ENCODE results near the gene NAV1.

The NAV1 gene

DNA sequence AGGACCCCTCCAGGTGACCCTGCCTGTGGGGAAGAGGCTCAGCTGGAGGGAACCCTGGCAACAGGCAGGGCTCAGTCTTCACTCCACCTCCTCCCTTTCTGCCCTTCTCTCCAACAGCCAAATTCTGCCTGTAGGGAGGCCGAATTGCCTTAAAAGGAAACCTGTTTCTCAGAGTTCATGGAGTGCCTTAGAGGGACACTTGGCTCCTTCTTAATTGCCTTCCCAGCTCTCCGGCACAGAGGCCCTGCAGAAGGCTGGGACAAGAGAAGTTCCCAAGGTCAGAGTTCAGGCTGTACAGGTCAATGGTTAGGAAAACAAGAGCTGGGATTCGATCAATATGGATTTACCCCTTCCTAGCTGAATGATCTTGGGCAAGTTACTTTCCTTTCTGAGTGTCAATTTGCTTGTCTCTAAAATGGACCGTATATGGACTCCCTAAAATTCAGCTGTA, 38.2 kb upstream of the NAV1 start:
- Histone ChIP-seq H3K9ac (no peak overlapping the region), H3K4me2 (no peak overlapping the region), H3K4me3 (no peak overlapping the region), H3K27ac (no peak overlapping the region), H3K27me3 (no peaks in the 10 kb centered on the region), H3K4me1 (peaks cover 13 to 41% (median 29%) of the 10 kb centered on the region in 10 experiments), H3K36me3 (peaks cover 2 to 35% (median 10%) of the 10 kb centered on the region in 11 experiments; a peak in 20 of 22 replicates), H3K9me3 (replicated peaks in 1 of 11) (no peaks in the 10 kb centered on the region), H4K20me1 (peaks cover 4 to 84% (median 26%) of the 10 kb centered on the region in 11 experiments; a peak in 17 of 22 replicates)
- TF ChIP-seq Cebpa-rat (IDR thresholded peaks at IDR 0.05), result no peak

DNA sequence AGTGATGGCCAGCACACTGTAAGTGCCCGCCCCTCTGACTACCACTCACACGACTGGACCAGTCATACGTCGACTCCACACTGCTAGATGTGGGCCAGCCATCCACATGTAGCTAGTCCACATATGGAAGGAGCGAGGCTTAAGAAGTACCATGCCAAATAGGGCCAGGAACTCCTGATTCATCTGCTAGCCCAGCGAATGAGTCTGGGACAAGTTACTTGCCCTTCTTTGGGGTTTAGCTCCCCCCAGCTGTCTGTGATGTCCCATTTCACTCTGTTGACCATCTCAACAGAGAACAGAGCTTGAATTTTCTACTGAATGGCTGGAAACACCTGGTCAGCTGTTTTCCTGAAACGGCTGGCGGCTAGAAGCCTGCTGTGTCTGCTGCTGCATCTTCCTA, 37.8 kb upstream of the NAV1 start:
- Histone ChIP-seq H3K36me3 (peaks cover 0 to 30% (median 5%) of the 10 kb centered on the region in 11 experiments; a peak in 9 of 22 replicates), H4K20me1 (peaks cover 4 to 81% (median 26%) of the 10 kb centered on the region in 11 experiments; a peak in 17 of 22 replicates), H3K27me3 (no peaks in the 10 kb centered on the region), H3K4me2 (no peak overlapping the region), H3K4me1 (peaks cover 18 to 41% (median 31%) of the 10 kb centered on the region in 10 experiments), H3K9me3 (replicated peaks in 1 of 11) (no peaks in the 10 kb centered on the region), H3K4me3 (no peak overlapping the region), H3K9ac (no peak overlapping the region), H3K27ac (no peak overlapping the region)
- TF ChIP-seq Cebpa-rat (IDR thresholded peaks at IDR 0.05), result no peak

DNA sequence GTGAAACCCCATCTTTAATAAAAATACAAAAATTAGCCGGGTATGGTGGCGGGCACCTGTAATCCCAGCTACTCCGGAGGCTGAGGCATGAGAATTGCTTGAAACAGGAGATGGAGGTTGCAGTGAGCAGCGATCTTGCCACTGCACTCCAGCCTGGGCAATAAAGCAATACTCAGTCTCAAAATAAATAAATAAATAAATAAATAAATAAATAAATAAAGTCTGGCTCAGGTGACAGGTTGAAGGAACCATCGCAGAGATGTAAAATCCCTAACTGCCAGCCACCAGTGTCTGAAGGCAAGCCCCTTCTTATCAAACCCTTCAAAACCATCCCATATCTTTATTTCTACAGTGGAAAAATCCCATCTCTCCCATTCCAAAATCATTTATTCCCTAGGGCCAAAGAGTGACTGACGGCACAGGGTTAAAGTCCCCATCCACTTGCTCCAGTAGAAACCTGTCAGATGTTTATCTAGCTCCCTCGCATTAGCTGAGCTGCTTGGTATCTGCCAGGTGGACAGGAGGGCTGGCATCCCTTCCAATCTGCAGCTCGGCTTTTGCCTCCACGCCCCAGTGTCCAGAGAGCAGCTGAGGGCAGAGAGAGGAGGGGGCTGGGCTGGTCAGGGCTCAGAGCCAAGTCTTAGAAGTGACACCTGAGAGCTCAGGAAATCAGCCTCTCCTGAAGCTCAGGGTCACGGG, 37.0 kb upstream of the NAV1 start:
- Histone ChIP-seq H3K27me3 (no peaks in the 10 kb centered on the region), H4K20me1 (peaks cover 4 to 73% (median 24%) of the 10 kb centered on the region in 11 experiments; a peak in 17 of 22 replicates), H3K4me3 (no peak overlapping the region), H3K4me2 (no peak overlapping the region), H3K36me3 (peaks cover 0 to 24% (median 5%) of the 10 kb centered on the region in 11 experiments; a peak in 6 of 22 replicates), H3K27ac (no peak overlapping the region), H3K4me1 (peaks cover 20 to 44% (median 32%) of the 10 kb centered on the region in 10 experiments), H3K9me3 (replicated peaks in 1 of 11) (no peaks in the 10 kb centered on the region), H3K9ac (no peak overlapping the region)
- no peak for TF ChIP-seq Cebpa-rat (IDR thresholded peaks at IDR 0.05)

DNA sequence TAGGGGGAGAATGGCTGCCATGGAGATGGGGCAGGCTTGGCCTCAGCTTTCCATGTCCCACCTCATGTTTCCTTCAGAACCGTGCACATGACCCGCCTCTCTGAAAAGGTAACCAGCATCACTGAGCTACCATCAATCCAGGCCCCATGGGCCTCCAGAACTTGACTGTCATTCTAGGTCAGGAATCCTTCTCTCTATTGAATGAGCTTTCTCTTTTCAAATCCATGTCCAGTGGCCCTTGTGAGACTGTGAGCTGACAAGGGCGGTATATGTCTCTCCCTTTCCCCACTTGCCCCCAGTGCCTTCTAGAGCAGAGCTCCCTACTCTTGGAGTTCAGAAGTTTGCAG, 36.4 kb upstream of the NAV1 start:
- Histone ChIP-seq H3K36me3 (peaks cover 0 to 22% (median 5%) of the 10 kb centered on the region in 11 experiments; a peak in 6 of 22 replicates), H3K27ac (no peak overlapping the region), H3K27me3 (no peaks in the 10 kb centered on the region), H3K9ac (no peak overlapping the region), H3K4me2 (no peak overlapping the region), H3K9me3 (replicated peaks in 1 of 11) (no peaks in the 10 kb centered on the region), H3K4me1 (peaks cover 25 to 49% (median 37%) of the 10 kb centered on the region in 10 experiments), H4K20me1 (peaks cover 4 to 73% (median 24%) of the 10 kb centered on the region in 11 experiments; a peak in 17 of 22 replicates), H3K4me3 (no peak overlapping the region)
- TF ChIP-seq Cebpa-rat (IDR thresholded peaks at IDR 0.05), result no peak

DNA sequence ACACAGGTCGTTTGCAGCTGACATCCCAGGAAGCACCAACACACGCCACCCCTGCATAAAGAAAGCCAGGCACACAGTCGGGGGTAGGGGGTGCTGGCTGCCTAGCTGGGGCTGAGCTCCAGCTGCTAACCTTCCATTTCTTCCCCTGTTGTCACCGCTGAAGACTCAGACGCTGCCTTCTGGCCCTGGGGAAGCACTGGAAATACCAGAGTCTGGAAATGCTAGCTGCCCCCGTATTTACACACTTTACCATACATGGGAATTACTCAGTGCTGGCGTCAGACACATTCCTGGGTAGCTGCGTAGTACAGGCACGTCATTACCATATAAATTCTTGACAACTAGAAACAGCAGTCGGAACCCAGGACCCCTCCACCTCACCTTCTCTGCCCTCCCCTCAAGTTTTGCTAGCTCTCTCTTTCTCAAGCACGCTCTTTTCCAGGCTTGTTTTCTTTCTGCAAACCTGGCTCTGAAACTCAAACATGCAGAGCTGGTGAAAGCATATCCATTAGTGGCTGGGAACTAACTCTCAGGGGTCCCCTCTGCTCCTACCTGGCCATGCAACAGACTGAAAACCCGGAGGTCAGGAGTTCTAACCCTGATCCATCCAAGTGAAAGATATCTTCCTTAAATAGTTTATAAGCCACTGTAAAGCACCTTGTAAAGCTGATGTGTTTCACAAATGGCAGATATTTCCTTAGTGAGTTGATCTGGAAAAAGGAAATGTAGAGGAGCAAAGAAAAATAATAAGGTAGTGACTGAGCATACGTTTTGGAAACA, 35.3 kb upstream of the NAV1 start:
- Histone ChIP-seq H3K4me2 (peak overlapping the region in 3 of 11 experiments; percentile 3 to 44 (median 12); a peak in 4 of 22 replicates), H3K4me1 (peaks cover 29 to 54% (median 42%) of the 10 kb centered on the region in 10 experiments), H3K9ac (peak overlapping the region in 1 of 11 experiments; percentile 21; a peak in 1 of 22 replicates), H3K36me3 (peaks cover 0 to 16% (median 0%) of the 10 kb centered on the region in 11 experiments; a peak in 6 of 22 replicates), H3K4me3 (no peak overlapping the region), H3K27ac (no peak overlapping the region), H4K20me1 (peaks cover 4 to 66% (median 23%) of the 10 kb centered on the region in 11 experiments; a peak in 17 of 22 replicates), H3K27me3 (no peaks in the 10 kb centered on the region), H3K9me3 (replicated peaks in 1 of 11) (no peaks in the 10 kb centered on the region)
- TF ChIP-seq Cebpa-rat (IDR thresholded peaks at IDR 0.05), result no peak

DNA sequence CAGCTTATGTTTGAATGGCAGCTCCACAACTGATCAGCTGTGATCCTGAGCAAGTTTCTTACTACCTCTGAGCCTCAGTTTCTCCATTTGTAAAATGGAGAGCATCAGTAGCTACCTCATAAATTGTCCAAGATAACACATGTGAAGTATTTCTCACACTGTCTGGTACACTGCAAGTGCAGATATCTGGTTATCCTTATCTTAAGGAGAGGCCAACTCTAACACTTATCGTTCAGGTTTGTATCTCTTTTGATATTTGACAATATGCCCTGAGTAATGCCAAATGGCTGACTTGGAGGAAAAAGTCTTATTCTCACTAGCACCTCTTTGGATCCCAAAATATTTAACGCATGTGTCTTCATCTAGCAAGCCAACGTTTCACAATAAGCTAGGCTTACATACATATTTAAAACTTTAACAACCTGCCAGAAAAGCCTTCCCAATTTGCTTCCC, 34.7 kb upstream of the NAV1 start:
- Histone ChIP-seq H3K4me1 (peaks cover 29 to 57% (median 44%) of the 10 kb centered on the region in 10 experiments), H3K4me3 (no peak overlapping the region)
- no peak for TF ChIP-seq Cebpa-rat (IDR thresholded peaks at IDR 0.05)

DNA sequence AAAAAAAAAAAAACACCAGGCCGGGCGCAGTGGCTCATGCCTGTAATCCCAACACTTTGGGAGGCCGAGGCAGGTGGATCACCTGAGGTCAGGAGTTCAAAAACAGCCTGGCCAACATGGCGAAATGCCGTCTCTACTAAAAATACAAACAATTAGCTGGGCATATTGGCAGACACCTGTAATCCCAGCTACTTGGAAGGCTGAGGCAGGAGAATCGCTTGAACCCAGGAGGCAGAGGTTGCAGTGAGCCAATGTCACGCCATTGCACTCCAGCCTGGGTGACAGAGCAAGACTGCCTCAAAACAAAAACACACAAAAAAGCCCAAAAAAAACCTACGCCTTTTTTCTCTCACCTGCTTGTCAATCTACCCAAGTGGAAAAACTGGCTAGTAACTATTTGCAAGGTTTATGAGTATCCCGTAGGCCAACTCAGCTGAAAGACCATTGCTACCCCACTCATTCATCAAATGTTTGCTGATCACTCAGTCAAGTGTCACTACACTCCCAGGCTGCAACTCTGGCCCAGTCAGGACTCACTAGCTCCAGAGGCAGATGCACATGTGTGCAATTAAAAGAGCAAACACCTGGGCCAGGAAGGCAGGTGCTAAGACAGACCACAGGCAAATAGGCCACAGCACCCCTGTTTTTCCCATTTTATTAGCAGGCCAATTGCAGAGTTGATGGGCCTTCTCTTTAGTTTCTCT, 34.0 kb upstream of the NAV1 start:
- H3K4me3 ChIP-seq, result peak overlapping the region in 6 of 10 experiments; percentile 69 to 89 (median 76); a peak in 6 of 20 replicates
- H3K9me3 ChIP-seq (replicated peaks in 1 of 11), result no peaks in the 10 kb centered on the region
- peaks cover 0 to 13% (median 0%) of the 10 kb centered on the region in 11 experiments; a peak in 3 of 22 replicates for H3K36me3 ChIP-seq
- H3K4me2 ChIP-seq, result peak overlapping the region; percentile 82 to 97 (median 94)
- TF ChIP-seq Cebpa-rat (IDR thresholded peaks at IDR 0.05), result no peak
- peak overlapping the region in 6 of 11 experiments; percentile 25 to 86 (median 80); a peak in 8 of 22 replicates for H3K9ac ChIP-seq
- no peaks in the 10 kb centered on the region for H3K27me3 ChIP-seq
- H3K27ac ChIP-seq, result no peak overlapping the region
- H4K20me1 ChIP-seq, result peaks cover 0 to 52% (median 17%) of the 10 kb centered on the region in 11 experiments; a peak in 12 of 22 replicates
- H3K4me1 ChIP-seq, result peaks cover 35 to 64% (median 52%) of the 10 kb centered on the region in 10 experiments

More for the DNA sequence above, 34.7 kb upstream of the NAV1 start:
- Histone ChIP-seq H3K9ac (no peak overlapping the region), H3K27me3 (no peaks in the 10 kb centered on the region), H3K36me3 (peaks cover 0 to 14% (median 0%) of the 10 kb centered on the region in 11 experiments; a peak in 3 of 22 replicates), H3K4me2 (peak overlapping the region in 2 of 11 experiments; percentile 82 to 92; a peak in 4 of 22 replicates), H4K20me1 (peaks cover under 1 to 60% (median 21%) of the 10 kb centered on the region in 11 experiments; a peak in 14 of 22 replicates), H3K9me3 (replicated peaks in 1 of 11) (no peaks in the 10 kb centered on the region), H3K27ac (no peak overlapping the region)

DNA sequence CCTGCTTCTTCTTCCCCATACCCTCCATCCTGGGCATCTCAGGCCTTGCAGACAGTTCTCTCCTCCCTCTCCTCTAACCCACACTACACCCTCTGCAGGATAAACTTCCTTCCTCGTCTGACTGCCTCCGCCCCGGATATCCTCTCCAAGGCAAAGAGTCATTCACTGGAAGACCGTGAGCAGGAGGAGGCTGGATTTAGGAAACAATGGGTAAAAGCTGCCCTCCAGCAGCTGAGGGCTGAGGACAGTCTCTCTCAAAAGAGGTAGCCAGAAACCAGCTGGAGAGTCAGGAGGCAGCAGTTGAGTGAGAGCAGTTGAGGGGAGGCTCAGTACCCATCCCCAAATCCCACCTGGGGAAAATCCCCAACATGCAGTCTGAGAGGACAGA, 33.4 kb upstream of the NAV1 start:
- H3K4me1 ChIP-seq, result peaks cover 35 to 65% (median 52%) of the 10 kb centered on the region in 10 experiments
- peaks cover 0 to 47% (median 12%) of the 10 kb centered on the region in 11 experiments; a peak in 12 of 22 replicates for H4K20me1 ChIP-seq
- H3K9me3 ChIP-seq (replicated peaks in 1 of 11), result no peaks in the 10 kb centered on the region
- H3K9ac ChIP-seq, result peak overlapping the region; percentile 12 to 86 (median 80); a peak in 18 of 22 replicates
- H3K27me3 ChIP-seq, result no peaks in the 10 kb centered on the region
- TF ChIP-seq Cebpa-rat (IDR thresholded peaks at IDR 0.05), result no peak
- peak overlapping the region; percentile 82 to 97 (median 94) for H3K4me2 ChIP-seq
- H3K4me3 ChIP-seq, result peak overlapping the region in 8 of 10 experiments; percentile 69 to 89 (median 75); a peak in 14 of 20 replicates
- H3K27ac ChIP-seq, result 0 out of 22 replicates have a peak overlapping the region, but pooled peaks of 2 of the 11 experiments have one; percentile 75 to 76
- peaks cover 0 to 9% (median 0%) of the 10 kb centered on the region in 11 experiments; a peak in 2 of 22 replicates for H3K36me3 ChIP-seq

All from BLaER1 treated with 17β-estradiol and CSF1 and Interleukin-3, amounts not matched to agents 10 nM and 100 nM (cell line).